ENCODE results near the gene NANOG. TPM values are rescaled to one million over a fixed set of nuclear protein-coding genes. Genes with fewer than 3 reads are reported as not detected.
"Not testable (repeated sequence)": the region's sequence is repeated elsewhere in the genome, so short reads cannot be mapped to it uniquely, and the experiment has no call there.

Gene NANOG
- total RNA-seq, 1 donor from 2014 or later: not detected

DNA sequence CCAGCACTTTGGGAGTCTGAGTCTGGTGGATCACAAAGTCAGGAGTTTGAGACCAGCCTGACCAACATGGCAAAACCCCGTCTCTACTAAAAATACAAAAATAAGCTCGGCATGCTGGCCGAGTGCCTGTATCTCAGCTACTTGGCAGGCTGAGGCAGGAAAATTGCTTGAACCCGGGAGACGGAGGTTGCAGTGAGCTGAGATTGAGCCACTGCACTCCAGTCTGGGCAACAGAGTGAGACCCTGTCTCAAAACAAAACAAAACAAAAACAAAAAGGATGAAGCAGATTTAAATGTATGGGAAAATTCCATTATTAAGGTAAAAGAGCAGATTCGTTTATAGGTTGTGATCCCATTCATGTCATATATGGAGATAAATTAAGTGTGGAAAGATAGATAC lies 17.1 kb downstream of the NANOG start:
- DNase-seq: not testable (repeated sequence)

DNA sequence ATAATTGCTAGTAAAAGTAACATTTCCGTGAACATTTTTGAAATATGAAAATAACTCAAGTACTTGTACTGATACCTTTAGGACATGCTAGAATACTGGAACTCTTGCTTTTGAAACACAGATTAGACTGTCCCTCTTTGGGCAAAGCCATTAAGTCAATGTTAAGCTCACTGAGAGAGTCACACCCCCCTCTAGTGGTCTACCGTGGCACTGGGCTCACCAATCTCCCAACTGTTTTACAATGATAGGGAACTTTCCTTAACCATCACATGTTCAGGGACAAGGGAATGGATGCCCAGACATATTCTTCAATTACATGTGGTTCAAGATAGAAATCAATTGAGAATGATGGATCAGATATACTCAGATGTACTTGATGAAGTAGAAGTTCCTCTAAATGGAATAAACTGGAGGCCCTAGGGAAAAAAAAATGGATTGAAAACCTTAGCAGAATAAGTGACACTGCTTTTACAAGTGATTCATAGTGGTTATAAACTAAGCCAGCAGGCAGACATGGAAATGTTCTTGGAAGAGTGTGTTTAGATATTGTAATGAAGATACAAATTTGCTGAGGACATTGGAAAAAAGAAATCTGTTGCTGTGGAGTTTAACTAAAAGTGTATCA lies 17.8 kb downstream of the NANOG start:
- peak; percentile 64 for DNase-seq

DNA sequence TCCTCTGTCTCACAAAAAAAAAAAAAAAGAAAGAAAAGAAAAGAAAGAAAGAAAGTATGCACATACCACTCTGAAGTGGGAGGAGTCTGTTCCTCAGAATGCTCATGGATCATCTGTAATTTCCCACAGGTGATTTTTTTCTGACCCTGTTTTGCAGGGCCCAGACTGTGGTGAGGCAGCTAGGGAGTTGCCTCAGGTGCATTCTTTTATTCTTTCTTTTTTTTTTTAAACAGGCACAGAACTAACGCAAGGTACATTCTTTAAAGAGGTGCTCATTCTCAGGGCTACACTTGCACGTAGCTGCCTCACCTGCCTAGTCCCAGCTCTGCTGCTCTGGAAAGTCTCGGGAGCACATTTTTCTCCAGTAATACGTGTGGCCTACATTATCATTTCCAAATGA lies 36.6 kb downstream of the NANOG start:
- DNase-seq: not testable (repeated sequence)

DNA sequence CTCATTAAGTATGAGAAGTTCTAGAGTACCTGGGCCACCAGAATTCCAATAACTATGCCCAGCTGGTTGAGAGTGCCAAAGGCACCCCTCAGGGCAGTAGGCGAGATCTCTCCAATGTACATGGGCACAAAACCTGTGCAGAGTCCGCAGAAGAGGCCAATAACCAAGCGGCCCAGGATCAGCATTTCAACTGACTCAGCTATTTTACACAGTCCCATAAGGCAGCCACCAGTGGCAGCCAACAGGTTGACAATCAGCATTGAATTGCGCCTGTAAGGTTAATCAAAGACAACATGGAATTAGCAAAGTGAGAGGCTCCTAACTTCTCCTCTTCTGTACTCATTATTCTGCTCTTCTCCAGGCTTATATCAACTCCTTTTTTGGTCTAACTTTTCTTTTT lies 40.5 kb downstream of the NANOG start:
- DNase-seq: not testable (repeated sequence)

DNA sequence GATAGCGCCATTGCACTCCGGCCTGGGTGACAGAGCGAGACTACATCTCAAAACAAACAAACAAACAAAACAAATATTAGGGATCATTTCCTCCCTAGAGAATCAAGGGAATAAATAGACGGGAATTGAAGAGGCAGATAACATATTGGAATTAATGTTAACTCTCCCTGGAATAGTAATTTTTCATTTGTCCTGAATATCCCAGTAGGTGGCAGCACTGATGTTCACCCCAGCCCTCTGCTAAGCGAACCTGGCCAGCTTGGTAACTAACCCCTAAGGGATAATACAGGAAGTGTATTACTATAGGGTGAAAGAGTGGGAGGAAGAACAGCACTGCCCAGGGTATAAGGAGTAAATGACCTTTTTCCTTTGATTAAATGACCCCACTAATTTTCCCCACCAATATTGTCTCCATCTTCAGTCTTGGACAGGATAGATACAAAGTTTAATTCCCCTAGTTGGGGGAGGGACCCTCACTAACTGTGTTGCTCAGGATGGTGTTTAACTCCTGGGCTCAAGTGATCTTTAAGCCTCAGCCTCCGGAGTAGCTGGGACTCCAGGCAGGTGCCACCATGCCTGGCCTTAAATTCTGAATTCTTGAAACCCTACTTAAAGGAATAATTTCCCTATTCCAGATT lies 43.0 kb downstream of the NANOG start:
- DNase-seq: peak; percentile 8

DNA sequence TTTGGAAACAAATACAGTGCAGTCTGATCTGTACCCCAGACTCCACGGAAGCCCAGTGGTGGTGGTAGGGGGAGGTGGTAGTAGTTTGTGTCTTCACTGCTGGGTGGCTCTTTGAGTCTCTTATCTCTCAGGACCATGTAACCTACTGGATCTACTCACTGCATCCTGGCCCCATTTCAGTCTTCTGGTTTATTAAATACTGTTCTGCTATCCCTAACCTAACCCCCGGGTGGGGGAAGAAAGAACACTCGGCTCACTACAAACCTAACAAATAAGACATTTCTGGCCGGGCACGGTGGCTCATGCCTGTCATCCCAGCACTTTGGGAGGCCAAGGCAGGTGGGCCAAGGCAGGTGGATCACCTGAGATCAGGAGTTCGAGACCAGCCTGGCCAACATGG lies 44.0 kb downstream of the NANOG start:
- DNase-seq: not testable (repeated sequence)

DNA sequence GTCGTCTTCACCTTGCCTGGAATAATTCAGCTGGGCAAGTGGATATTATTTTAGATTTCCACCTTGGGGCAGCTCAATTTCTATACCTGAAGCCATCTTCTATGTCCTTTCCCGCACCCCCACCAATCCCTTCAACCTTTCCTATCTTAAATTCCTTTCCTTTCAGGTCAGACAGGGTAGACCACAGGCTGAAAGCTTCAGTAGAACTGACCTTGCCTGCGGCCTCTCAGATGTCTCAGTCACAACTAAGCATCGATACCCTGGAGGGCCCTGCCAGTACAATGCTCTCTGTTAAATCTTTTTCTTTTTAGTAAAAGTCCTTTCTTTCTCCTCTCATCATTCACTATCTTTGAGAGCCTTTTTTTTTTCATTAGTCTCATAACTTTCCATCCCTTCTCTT lies 44.6 kb downstream of the NANOG start:
- no peak for DNase-seq

DNA sequence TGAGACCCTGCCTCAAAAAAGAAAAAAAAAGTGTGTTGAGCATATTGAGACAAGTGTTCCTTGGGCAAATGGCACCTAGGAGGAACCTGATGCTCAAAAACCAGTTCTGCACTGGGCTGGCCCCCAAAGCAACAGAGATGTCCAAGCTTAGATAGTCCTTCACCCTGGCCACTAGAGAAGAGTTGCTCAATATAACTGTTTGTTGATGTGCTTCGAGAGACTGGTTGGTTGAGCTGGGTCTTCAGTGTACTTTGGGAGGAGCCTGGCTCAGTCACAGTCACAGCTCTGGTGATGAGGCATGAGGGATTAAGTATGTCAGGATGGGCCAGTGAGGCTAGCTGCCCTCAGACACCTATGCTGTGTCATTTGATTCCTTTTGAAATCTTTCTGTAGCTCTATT lies 45.5 kb downstream of the NANOG start:
- DNase-seq: no peak

DNA sequence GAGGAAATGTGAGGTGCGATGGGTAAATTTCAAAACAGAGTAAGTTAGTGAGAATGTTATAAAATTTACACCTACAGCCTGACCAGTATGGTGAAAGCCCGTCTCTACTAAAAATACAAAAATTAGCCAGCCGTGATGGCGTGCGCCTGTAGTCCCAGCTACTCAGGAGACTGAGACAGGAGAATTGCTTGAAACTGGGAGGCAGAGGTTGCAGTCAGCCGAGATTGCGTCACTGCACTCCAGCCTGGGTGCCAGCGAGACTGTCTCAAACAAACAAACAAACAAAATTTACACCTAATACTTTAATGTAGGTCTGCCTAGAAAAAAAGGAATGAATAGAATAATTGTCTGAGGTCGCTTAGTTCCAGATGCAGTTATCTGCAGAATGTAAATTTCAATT lies 45.9 kb downstream of the NANOG start:
- DNase-seq: no peak

DNA sequence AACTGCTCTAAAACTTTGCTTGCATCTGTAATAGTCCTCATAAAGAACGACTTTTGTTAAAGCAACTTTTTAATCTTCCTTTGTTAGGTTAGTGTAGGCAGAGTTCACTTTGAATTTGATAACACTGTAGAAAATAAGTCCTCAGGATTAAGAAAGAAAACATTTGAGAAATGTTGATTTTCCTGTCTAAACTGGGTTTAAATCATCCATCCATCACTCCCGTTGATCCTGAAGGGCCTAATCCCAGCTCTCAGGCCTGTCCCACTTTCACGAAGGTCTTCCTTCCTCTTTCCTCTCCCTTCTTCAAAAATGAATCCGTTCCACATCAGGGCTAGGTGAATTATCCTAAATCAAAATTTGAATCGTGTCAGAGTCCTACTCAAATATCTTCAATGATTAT lies 46.6 kb downstream of the NANOG start:
- DNase-seq: no peak

DNA sequence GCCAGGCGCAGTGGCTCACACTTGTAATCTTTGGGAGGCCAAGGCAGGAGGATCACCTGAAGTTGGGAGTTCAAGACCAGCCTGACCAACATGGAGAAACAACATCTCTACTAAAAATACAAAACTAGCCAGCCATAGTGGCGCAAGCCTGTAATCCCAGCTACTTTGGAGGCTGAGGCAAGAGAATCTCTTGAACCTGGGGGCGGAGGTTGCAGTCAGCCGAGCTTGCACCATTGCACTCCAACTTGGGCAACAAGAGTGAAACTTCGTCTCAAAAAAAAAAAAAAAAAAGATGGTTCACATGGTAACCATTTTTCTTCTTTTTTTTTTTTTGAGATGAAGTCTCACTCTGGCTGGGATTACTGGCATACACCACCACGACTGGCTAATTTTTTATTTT lies 48.2 kb downstream of the NANOG start:
- DNase-seq: no peak

DNA sequence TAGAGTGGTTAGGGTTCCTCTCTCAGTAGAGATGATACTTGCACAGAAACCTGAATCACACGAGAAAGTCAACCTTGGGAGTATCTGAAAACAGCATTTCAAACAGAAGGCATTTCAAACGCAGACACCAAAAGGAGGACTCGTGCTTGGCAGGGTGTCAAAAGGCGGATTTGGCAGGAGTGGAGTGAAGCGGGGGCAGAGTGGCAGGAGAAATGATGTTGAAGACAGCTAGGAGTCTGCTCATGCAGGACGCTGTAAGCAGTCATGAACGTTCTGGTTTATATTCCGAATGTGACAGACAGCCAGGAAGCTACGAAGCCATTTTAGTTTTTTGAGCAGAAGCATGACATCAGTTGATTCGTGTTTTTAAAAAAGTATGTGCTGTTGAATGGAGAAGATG lies 50.0 kb downstream of the NANOG start:
- DNase-seq: peak; percentile 64

DNA sequence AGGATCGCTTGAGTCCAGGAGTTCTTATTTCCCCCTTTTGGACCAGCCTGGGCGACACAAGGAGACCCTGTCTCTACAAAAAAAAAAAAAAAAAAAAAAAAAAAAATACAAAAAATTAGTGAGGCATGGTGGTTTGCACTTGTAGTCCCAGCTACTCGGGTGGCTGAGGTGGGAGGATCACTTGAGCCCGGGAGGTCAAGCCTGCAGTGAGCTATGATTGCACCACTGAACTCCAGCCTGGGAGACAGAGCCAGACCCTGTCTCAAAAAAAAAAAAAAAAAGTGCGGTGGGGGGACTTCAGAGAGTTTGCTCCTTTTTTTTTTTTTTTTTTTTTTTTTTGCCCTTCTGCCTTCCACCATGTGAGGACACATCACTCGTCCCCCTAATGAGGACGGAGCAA lies 50.6 kb downstream of the NANOG start:
- not testable (repeated sequence) for DNase-seq

DNA sequence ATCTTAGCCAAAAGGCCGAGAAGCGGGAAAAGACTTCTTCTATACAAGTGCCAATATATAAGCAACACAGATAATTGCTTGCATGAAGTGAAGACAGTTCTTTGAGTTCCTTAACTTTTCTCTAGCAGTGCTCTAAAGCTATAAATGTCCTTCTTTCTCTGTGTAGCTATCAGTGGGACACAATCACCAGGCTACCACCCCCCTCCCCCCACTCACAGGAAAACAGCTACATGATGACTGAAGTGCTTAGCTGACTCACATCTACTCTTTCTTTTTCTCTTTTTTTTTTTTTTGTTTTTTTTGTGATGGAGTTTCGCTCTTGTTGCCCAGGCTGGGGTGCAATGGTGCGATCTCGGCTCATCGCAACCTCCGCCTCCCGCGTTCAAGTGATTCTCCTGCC lies 53.2 kb downstream of the NANOG start:
- DNase-seq: not testable (repeated sequence)

DNA sequence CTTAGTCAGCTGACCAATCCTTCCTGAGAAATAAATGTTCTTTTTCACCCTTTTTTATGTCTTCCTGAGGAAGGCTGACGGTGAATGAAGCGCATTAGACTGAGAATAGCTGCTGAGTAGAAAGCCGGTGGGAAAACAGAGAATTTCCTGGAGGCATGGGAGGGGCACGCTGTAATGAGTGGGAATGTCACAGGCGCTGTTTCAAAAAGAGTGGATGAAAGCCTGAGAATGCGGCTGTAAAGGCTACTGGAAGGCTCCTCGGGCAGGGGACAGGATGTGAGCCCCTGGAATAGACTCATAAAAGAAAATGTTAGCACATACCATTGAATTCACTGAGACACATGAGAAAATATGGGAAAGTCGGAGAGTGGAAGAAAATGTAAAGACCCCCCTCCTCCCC lies 53.9 kb downstream of the NANOG start:
- peak; percentile 13 for DNase-seq

DNA sequence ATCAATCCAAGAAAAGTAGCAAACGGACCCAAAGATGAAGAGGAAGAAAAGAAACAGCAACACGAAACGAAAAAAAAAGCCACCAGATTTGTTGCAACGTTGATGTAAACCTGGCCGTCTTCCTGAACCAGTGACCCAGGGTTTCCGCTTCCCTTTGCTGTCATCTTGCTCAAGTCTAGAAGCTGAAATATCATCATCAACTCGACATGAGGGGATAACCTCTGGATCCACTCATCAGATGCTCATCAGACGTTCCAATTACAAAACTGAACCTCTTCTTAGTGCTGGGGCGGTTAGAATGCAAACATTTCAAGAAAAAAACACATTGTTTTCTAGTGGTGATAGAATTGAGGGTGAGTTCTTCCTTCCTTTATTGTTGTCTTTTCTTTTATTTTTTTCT lies 54.4 kb downstream of the NANOG start:
- DNase-seq: not testable (repeated sequence)

DNA sequence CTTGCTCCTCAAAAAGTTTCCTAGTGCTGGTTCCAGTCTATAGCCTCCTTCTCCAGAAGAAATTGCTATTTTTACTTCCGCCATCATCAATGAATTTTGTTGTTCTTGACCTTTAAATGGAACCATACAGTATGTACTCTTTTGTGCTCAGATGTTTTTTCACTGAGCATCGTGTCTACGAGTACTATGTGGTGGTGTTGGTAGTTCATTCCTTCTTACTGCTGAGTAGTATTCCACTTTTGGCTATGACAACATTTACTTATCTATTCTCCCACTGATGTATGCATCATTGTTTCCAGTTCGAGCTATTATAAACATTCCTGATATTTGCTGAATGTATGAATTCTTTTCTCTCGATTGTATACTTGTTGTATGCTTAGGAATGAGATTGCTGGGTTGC lies 54.9 kb downstream of the NANOG start:
- DNase-seq: no peak

DNA sequence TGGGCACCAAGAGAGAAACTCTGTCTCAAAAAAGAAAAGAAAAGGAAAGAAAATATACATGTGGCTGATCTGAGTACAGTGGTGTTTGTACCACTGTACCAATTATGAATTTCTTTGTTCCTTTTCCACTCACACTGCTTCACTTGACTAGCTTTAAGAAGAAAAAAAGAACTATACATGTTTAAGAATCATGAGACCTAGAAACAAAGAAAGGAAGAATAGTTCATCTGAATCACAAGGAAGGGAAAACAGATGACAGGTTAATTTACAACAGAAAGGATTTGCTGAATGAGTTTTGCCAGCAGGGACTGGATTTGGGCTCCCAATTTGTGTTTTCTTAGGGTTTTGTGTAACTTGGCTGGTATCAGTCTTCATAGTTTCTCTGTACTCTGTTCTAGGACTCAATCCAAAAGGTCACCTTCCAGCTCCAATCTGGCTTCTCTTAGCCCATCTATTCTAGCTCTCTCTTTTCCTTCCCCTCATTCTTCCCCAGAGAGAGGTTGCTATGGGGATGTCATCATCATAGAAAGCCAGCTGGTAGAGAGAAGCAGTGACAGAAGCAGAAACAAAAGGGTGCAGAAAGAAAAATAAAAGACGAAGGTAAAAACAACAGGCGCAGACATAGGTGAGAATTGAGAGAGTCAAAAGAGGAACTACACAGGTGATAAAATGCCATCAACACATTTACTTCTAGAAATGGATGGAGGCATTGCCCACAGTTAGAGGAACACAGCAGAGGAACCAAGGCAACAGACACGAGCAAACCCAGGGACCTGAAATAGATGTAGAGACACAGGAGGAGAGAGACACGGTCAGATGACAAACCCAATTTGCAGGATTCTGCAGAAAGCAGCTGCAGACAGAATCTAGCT lies 58.3 kb downstream of the NANOG start:
- peak; percentile 39 for DNase-seq

DNA sequence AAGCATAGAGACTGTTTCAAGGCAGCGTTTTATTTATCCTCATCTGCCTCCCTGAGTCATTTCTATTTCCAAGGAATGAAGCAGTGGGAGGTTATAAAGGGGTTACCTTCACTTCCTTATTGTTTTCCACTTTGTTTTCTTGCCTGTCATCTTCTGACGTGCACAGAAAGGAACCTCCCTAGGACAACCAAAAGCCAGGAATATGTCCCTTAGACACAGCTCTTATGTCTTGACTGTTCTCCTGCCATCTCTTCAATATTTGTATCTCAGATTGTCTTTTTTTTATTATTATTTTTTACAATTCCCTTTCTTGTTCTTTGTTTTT lies 58.9 kb downstream of the NANOG start:
- not testable (repeated sequence) for DNase-seq

Data from tongue (tissue), 2 donors.